WTC11 (cell line): ENCODE measurements around the gene OPCML. TPM values are rescaled to one million over a fixed set of nuclear protein-coding genes. Genes with fewer than 3 reads are reported as not detected.

Source experiments
- ATAC-seq: fragments of 200-7000 bp; cut with Tn5 transposase; 2 replicates; pipeline ENCODE4 v1.10.0; 2021; ENCODE audit warnings: mild to moderate bottlenecking, moderate library complexity
- CTCF ChIA-PET: fragments of 300-600 bp; sonication (Branson Sonifier 250); formaldehyde crosslinking; loops from one replicate; lab custom pipeline; 2021; ENCODE audit warnings: antibody characterized with exemption; lab: Charles Lee
- POLR2A ChIA-PET: fragments of 350-600 bp; sonication (Branson Sonifier 250); formaldehyde crosslinking; loops from one replicate; lab custom pipeline; 2021; ENCODE audit warnings: antibody characterized with exemption; lab: Charles Lee
- DNase-seq: peaks from one replicate; pipeline ENCODE4 v3.0.0; 2021; ENCODE audit warnings: low spot score
- H3K27ac Mint-ChIP-seq: 2 replicates; pipeline ENCODE4 v1.8.0; 2021; ENCODE audit warnings: mixed read lengths
- H3K27me3 Mint-ChIP-seq: 2 replicates; pipeline ENCODE4 v1.8.0; 2021; ENCODE audit warnings: low read depth, mild to moderate bottlenecking, moderate library complexity, mixed read lengths
- H3K36me3 Mint-ChIP-seq: 2 replicates; pipeline ENCODE4 v1.8.0; 2021; ENCODE audit warnings: mixed read lengths
- H3K4me1 Mint-ChIP-seq: 2 replicates; pipeline ENCODE4 v1.8.0; 2022; ENCODE audit warnings: mixed read lengths
- H3K4me3 Mint-ChIP-seq: 2 replicates; pipeline ENCODE4 v1.8.0; 2021; ENCODE audit warnings: mild to moderate bottlenecking, moderate library complexity, mixed read lengths
- H3K9me3 Mint-ChIP-seq: 2 replicates; pipeline ENCODE4 v1.8.0; 2021; ENCODE audit warnings: mixed read lengths
- CBFB ChIP-seq: sonication (generic); formaldehyde crosslinking; IDR thresholded peaks from 2 replicates; pipeline ENCODE4 v1.8.1; 2022; ENCODE audit warnings: mild to moderate bottlenecking, low read depth, missing genetic modification reagents
- FOXJ3 ChIP-seq: sonication (generic); formaldehyde crosslinking; IDR thresholded peaks from 2 replicates; pipeline ENCODE4 v1.9.0; 2021; ENCODE audit warnings: missing genetic modification reagents, mild to moderate bottlenecking, borderline replicate concordance
- GRHL2 ChIP-seq: fragments of 250-450 bp; sonication (Bioruptor Pico); IDR thresholded peaks from 2 replicates; pipeline ENCODE4 v1.8.0; 2022; ENCODE audit warnings: mild to moderate bottlenecking, moderate library complexity; ENCODE audit not compliant: insufficient replicate concordance, severe bottlenecking
- GTF2I ChIP-seq: fragments of 250-450 bp; sonication (Bioruptor Pico); conservative IDR thresholded peaks from 2 replicates; pipeline ENCODE4 v1.4.0; 2021; ENCODE audit warnings: mild to moderate bottlenecking
- IRF2 ChIP-seq: sonication (generic); formaldehyde crosslinking; IDR thresholded peaks from 2 replicates; pipeline ENCODE4 v1.8.0; 2022; ENCODE audit warnings: low read depth, missing genetic modification reagents, borderline replicate concordance
- KAT7 ChIP-seq: sonication (generic); formaldehyde crosslinking; IDR thresholded peaks from 2 replicates; pipeline ENCODE4 v1.8.1; 2023; ENCODE audit warnings: missing genetic modification reagents, mild to moderate bottlenecking, borderline replicate concordance
- NFATC4 ChIP-seq: fragments of 250-450 bp; sonication (Bioruptor Pico); IDR thresholded peaks from 2 replicates; pipeline ENCODE4 v1.9.0; 2021; ENCODE audit warnings: mild to moderate bottlenecking
- NFYB ChIP-seq: sonication (generic); formaldehyde crosslinking; conservative IDR thresholded peaks from 2 replicates; pipeline ENCODE4 v1.8.0; 2022; ENCODE audit warnings: low read depth, missing genetic modification reagents
- OVOL2 ChIP-seq: fragments of 250-450 bp; sonication (Bioruptor Pico); IDR thresholded peaks from 2 replicates; pipeline ENCODE4 v1.9.0; 2021; ENCODE audit warnings: mild to moderate bottlenecking, borderline replicate concordance
- PRRX2 ChIP-seq: fragments of 250-450 bp; sonication (Bioruptor Pico); IDR thresholded peaks from 2 replicates; pipeline ENCODE4 v1.8.0; 2021; ENCODE audit warnings: mild to moderate bottlenecking
- SMAD3 ChIP-seq: sonication (generic); formaldehyde crosslinking; IDR thresholded peaks from 2 replicates; pipeline ENCODE4 v1.8.0; 2022; ENCODE audit warnings: missing genetic modification reagents, mild to moderate bottlenecking, borderline replicate concordance
- ZBTB21 ChIP-seq: sonication (generic); formaldehyde crosslinking; IDR thresholded peaks from 2 replicates; pipeline ENCODE4 v1.8.1; 2023; ENCODE audit warnings: mild to moderate bottlenecking, missing genetic modification reagents, borderline replicate concordance
- ZNF121 ChIP-seq: sonication (generic); formaldehyde crosslinking; IDR thresholded peaks from 2 replicates; pipeline ENCODE4 v1.8.0; 2023; ENCODE audit warnings: missing genetic modification reagents
- ZNF219 ChIP-seq: sonication (generic); formaldehyde crosslinking; IDR thresholded peaks from 2 replicates; pipeline ENCODE4 v1.8.0; 2023; ENCODE audit warnings: missing genetic modification reagents, mild to moderate bottlenecking, borderline replicate concordance
- ZNF263 ChIP-seq: sonication (generic); formaldehyde crosslinking; IDR thresholded peaks from 2 replicates; pipeline ENCODE4 v1.8.1; 2022; ENCODE audit warnings: low read depth, mild to moderate bottlenecking, moderate library complexity, missing genetic modification reagents
- ZNF423 ChIP-seq: fragments of 250-450 bp; sonication (Bioruptor Pico); IDR thresholded peaks from 2 replicates; pipeline ENCODE4 v2.1.2; 2022; ENCODE audit warnings: mild to moderate bottlenecking, moderate library complexity
- ZNF671 ChIP-seq: fragments of 250-450 bp; sonication (Bioruptor Pico); IDR thresholded peaks from 2 replicates; pipeline ENCODE4 v1.8.0; 2021; ENCODE audit warnings: mild to moderate bottlenecking
- total RNA-seq: library from RNA; stranded (reverse); gene quantifications from 3 replicates; pipeline ENCODE4 v1.2.3, GENCODE V29; 2021
- TF ChIP-seq, protein P1 (sequence below): sonication (generic); formaldehyde crosslinking; IDR thresholded peaks from 2 replicates; pipeline ENCODE4 v1.8.1; 2022; ENCODE audit warnings: mild to moderate bottlenecking, missing genetic modification reagents, moderate library complexity, borderline replicate concordance
- TF ChIP-seq, protein P2 (sequence below): fragments of 250-450 bp; sonication (Bioruptor Pico); IDR thresholded peaks from 2 replicates; pipeline ENCODE4 v1.9.0; 2021; ENCODE audit warnings: mild to moderate bottlenecking
- TF ChIP-seq, protein P3 (sequence below): sonication (generic); formaldehyde crosslinking; IDR thresholded peaks from 2 replicates; pipeline ENCODE4 v1.8.1; 2022; ENCODE audit warnings: missing genetic modification reagents, borderline replicate concordance
- TF ChIP-seq, protein P4 (sequence below): sonication (generic); formaldehyde crosslinking; IDR thresholded peaks from 2 replicates; pipeline ENCODE4 v1.8.1; 2022; ENCODE audit warnings: mild to moderate bottlenecking, moderate library complexity, missing genetic modification reagents
- TF ChIP-seq, protein P5 (sequence below): sonication (generic); formaldehyde crosslinking; IDR thresholded peaks from 2 replicates; pipeline ENCODE4 v1.8.0; 2022; ENCODE audit warnings: mild to moderate bottlenecking, missing genetic modification reagents
- TF ChIP-seq, protein P6 (sequence below): fragments of 250-450 bp; sonication (Bioruptor Pico); IDR thresholded peaks from 2 replicates; pipeline ENCODE4 v1.9.0; 2021; ENCODE audit warnings: mild to moderate bottlenecking

Gene OPCML
- total RNA-seq, 1 experiment from 2014 or later, result 1.5 TPM

DNA sequence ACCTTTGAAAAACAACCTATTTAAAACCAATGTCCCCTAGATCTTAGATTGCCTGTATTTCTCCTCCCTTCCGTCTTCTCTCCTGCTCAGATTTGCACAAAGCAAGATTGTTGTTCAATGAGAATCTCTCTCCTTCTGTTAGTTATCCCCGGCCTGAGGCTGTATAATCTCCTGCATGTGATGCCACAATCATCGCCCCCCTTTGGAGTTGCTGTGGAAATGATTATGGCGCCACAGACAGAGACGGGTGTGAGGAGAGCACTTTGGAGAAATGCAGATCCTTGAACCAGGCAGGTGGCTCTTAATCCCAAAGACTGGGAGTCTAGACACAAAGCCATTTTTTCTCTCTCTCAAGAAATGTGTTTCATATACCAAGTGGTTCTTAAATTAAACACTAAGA lies 941.3 kb downstream of the OPCML start:
- H3K4me3 Mint-ChIP-seq, result no peak overlapping the region
- ChIA-PET POLR2A (no interaction called here), CTCF (no interaction called here)
- no peak for DNase-seq
- no peaks in the 10 kb centered on the region for H3K4me1 Mint-ChIP-seq
- TF ChIP-seq ZNF423, result no peak
- TF ChIP-seq PRRX2 (CRISPR knock-in tag), result no peak
- TF ChIP-seq ZNF263 (CRISPR knock-in tag), result no peak
- no peak for TF ChIP-seq KAT7 (CRISPR knock-in tag)
- TF ChIP-seq GRHL2, result no peak
- TF ChIP-seq, protein P1, sequence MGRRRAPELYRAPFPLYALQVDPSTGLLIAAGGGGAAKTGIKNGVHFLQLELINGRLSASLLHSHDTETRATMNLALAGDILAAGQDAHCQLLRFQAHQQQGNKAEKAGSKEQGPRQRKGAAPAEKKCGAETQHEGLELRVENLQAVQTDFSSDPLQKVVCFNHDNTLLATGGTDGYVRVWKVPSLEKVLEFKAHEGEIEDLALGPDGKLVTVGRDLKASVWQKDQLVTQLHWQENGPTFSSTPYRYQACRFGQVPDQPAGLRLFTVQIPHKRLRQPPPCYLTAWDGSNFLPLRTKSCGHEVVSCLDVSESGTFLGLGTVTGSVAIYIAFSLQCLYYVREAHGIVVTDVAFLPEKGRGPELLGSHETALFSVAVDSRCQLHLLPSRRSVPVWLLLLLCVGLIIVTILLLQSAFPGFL (CRISPR knock-in tag), result no peak
- TF ChIP-seq, protein P2, sequence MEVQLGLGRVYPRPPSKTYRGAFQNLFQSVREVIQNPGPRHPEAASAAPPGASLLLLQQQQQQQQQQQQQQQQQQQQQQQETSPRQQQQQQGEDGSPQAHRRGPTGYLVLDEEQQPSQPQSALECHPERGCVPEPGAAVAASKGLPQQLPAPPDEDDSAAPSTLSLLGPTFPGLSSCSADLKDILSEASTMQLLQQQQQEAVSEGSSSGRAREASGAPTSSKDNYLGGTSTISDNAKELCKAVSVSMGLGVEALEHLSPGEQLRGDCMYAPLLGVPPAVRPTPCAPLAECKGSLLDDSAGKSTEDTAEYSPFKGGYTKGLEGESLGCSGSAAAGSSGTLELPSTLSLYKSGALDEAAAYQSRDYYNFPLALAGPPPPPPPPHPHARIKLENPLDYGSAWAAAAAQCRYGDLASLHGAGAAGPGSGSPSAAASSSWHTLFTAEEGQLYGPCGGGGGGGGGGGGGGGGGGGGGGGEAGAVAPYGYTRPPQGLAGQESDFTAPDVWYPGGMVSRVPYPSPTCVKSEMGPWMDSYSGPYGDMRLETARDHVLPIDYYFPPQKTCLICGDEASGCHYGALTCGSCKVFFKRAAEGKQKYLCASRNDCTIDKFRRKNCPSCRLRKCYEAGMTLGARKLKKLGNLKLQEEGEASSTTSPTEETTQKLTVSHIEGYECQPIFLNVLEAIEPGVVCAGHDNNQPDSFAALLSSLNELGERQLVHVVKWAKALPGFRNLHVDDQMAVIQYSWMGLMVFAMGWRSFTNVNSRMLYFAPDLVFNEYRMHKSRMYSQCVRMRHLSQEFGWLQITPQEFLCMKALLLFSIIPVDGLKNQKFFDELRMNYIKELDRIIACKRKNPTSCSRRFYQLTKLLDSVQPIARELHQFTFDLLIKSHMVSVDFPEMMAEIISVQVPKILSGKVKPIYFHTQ (CRISPR knock-in tag), result no peak
- no peak for TF ChIP-seq ZNF671
- TF ChIP-seq SMAD3 (CRISPR knock-in tag), result no peak
- TF ChIP-seq FOXJ3 (CRISPR knock-in tag), result no peak
- TF ChIP-seq, protein P3, sequence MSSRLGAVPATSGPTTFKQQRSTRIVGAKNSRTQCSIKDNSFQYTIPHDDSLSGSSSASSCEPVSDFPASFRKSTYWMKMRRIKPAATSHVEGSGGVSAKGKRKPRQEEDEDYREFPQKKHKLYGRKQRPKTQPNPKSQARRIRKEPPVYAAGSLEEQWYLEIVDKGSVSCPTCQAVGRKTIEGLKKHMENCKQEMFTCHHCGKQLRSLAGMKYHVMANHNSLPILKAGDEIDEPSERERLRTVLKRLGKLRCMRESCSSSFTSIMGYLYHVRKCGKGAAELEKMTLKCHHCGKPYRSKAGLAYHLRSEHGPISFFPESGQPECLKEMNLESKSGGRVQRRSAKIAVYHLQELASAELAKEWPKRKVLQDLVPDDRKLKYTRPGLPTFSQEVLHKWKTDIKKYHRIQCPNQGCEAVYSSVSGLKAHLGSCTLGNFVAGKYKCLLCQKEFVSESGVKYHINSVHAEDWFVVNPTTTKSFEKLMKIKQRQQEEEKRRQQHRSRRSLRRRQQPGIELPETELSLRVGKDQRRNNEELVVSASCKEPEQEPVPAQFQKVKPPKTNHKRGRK (CRISPR knock-in tag), result no peak
- TF ChIP-seq, protein P4, sequence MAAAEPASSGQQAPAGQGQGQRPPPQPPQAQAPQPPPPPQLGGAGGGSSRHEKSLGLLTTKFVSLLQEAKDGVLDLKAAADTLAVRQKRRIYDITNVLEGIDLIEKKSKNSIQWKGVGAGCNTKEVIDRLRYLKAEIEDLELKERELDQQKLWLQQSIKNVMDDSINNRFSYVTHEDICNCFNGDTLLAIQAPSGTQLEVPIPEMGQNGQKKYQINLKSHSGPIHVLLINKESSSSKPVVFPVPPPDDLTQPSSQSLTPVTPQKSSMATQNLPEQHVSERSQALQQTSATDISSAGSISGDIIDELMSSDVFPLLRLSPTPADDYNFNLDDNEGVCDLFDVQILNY (CRISPR knock-in tag), result no peak
- TF ChIP-seq, protein P5, sequence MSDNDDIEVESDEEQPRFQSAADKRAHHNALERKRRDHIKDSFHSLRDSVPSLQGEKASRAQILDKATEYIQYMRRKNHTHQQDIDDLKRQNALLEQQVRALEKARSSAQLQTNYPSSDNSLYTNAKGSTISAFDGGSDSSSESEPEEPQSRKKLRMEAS, result no peak
- no peak for TF ChIP-seq ZNF121 (CRISPR knock-in tag)
- no peak for TF ChIP-seq ZNF219 (CRISPR knock-in tag)
- TF ChIP-seq OVOL2 (CRISPR knock-in tag), result no peak
- H3K27me3 Mint-ChIP-seq, result no peaks in the 10 kb centered on the region
- H3K9me3 Mint-ChIP-seq, result no peaks in the 10 kb centered on the region
- no peak overlapping the region for H3K27ac Mint-ChIP-seq
- ATAC-seq, result no peak
- no peaks in the 10 kb centered on the region for H3K36me3 Mint-ChIP-seq

DNA sequence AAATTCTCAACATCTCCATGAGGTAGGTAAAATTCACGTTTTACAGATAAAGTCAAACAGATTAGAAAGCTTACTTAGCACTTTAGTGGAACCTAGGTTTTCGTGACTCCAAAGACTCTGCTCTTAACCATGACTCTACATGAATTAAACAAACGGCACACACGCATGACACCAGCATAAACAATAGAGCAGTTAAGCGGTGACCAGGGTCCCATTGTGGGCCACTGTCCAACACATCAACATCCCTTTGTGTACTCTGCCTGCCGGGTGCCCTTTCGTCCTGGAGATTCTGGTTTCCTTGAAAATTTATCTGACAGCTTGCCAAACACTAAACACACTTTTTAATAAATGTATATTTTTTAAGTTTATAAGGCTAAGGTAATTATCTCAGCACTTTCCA lies 941.7 kb downstream of the OPCML start:
- H3K9me3 Mint-ChIP-seq, result no peaks in the 10 kb centered on the region
- no peaks in the 10 kb centered on the region for H3K36me3 Mint-ChIP-seq
- TF ChIP-seq ZBTB21 (CRISPR knock-in tag) (no peak), ZNF423 (no peak), CBFB (no peak), NFYB (CRISPR knock-in tag) (no peak), IRF2 (CRISPR knock-in tag) (no peak), NFATC4 (CRISPR knock-in tag) (no peak), GTF2I (CRISPR knock-in tag) (no peak)
- TF ChIP-seq, protein P3 (CRISPR knock-in tag), result no peak
- TF ChIP-seq, protein P6, sequence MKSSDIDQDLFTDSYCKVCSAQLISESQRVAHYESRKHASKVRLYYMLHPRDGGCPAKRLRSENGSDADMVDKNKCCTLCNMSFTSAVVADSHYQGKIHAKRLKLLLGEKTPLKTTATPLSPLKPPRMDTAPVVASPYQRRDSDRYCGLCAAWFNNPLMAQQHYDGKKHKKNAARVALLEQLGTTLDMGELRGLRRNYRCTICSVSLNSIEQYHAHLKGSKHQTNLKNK, result no peak
- TF ChIP-seq, all 79 proteins: peak for 0
- Mint-ChIP-seq H3K27me3 (no peaks in the 10 kb centered on the region), H3K27ac (no peak overlapping the region), H3K4me1 (no peaks in the 10 kb centered on the region), H3K4me3 (no peak overlapping the region)
- POLR2A ChIA-PET, result no interaction called here
- ATAC-seq (no peak), DNase-seq (no peak)
- CTCF ChIA-PET, result no interaction called here
